ENCODE data around the gene ZCCHC8. TPM values are rescaled to one million over a fixed set of nuclear protein-coding genes. Genes with fewer than 3 reads are reported as not detected.

Gene ZCCHC8
- polyA plus RNA-seq, 1 donor (not counting 4 experiments of a cell fraction or from before 2014, with no cell fraction given), result 14.0 TPM

- H3K4me2 ChIP-seq (ENCODE audit: control insufficient read depth, extremely low read depth, insufficient read depth, low read depth, low read length), result no peak overlapping the region
- no peak overlapping the region for H3K4me3 ChIP-seq (ENCODE audit: control insufficient read depth in 2 of 3, extremely low read depth in 1 of 3, insufficient read depth in 2 of 3, low read depth in 1 of 3, low read length in 3 of 3)
- no peak overlapping the region for H2AFZ ChIP-seq (ENCODE audit: control insufficient read depth, low read length)
- no peak overlapping the region for H3K27ac ChIP-seq (ENCODE audit: control insufficient read depth, insufficient read depth, low read length)
- H3K9me1 ChIP-seq (ENCODE audit: control insufficient read depth, extremely low read depth, insufficient read depth, low read length), result no peaks in the 10 kb centered on the region
- no peak for FAIRE-seq
- dilution Hi-C loops (cut with MboI; ENCODE audit: extremely low pct_ligation_motif_present, low sequenced_read_pairs), result no loop called here
- no peak for DNase-seq (ENCODE audit: low read depth, low spot score)
- H3K9ac ChIP-seq (ENCODE audit: control insufficient read depth, extremely low read depth, insufficient read depth, low read length), result no peak overlapping the region
- TF ChIP-seq CTCF (optimal IDR thresholded peaks at IDR 0.05 in 1 of 3, IDR thresholded peaks at IDR 0.05 in 1 of 3, conservative IDR thresholded peaks at IDR 0.05 in 1 of 3; ENCODE audit: extremely low read depth in 1 of 3, insufficient read depth in 2 of 3, low read length in 3 of 3), result no peak
- TF ChIP-seq EZH2 (IDR thresholded peaks at IDR 0.05; ENCODE audit: low read length), result no peak
- peaks cover 11% of the 10 kb centered on the region for H3K4me1 ChIP-seq (ENCODE audit: control insufficient read depth, extremely low read depth, insufficient read depth, low read length)
- no peaks in the 10 kb centered on the region for H3K79me2 ChIP-seq (ENCODE audit: control insufficient read depth, insufficient read depth, low read length)
- H3K36me3 ChIP-seq (ENCODE audit: control insufficient read depth in 2 of 2, extremely low read depth in 1 of 2, insufficient read depth in 2 of 2, low read length in 2 of 2), result no peaks in the 10 kb centered on the region
- H3K27me3 ChIP-seq (ENCODE audit: control insufficient read depth, extremely low read depth, insufficient read depth, low read length), result no peaks in the 10 kb centered on the region
- no peaks in the 10 kb centered on the region for H4K20me1 ChIP-seq (ENCODE audit: control insufficient read depth, extremely low read depth, insufficient read depth, low read length)
- no peaks in the 10 kb centered on the region for H3K9me3 ChIP-seq (ENCODE audit: control insufficient read depth, low read depth, low read length)
These were observed 40.1 kb downstream of the ZCCHC8 start for GRCh38 chr12:122460641-122461040.

GRCh38 chr12:122460061-122460460 is 40.7 kb downstream of the ZCCHC8 start:
- no peak for DNase-seq (ENCODE audit: low read depth, low spot score)
- Histone ChIP-seq H3K4me2 (ENCODE audit: control insufficient read depth, extremely low read depth, insufficient read depth, low read depth, low read length) (no peak overlapping the region), H3K79me2 (ENCODE audit: control insufficient read depth, insufficient read depth, low read length) (no peaks in the 10 kb centered on the region), H2AFZ (ENCODE audit: control insufficient read depth, low read length) (no peak overlapping the region), H3K9me1 (ENCODE audit: control insufficient read depth, extremely low read depth, insufficient read depth, low read length) (no peaks in the 10 kb centered on the region), H3K9ac (ENCODE audit: control insufficient read depth, extremely low read depth, insufficient read depth, low read length) (no peak overlapping the region), H3K27ac (ENCODE audit: control insufficient read depth, insufficient read depth, low read length) (no peak overlapping the region), H3K4me1 (ENCODE audit: control insufficient read depth, extremely low read depth, insufficient read depth, low read length) (peaks cover 11% of the 10 kb centered on the region), H3K27me3 (ENCODE audit: control insufficient read depth, extremely low read depth, insufficient read depth, low read length) (no peaks in the 10 kb centered on the region), H4K20me1 (ENCODE audit: control insufficient read depth, extremely low read depth, insufficient read depth, low read length) (no peaks in the 10 kb centered on the region), H3K9me3 (ENCODE audit: control insufficient read depth, low read depth, low read length) (no peaks in the 10 kb centered on the region), H3K4me3 (ENCODE audit: control insufficient read depth in 2 of 3, extremely low read depth in 1 of 3, insufficient read depth in 2 of 3, low read depth in 1 of 3, low read length in 3 of 3) (no peak overlapping the region), H3K36me3 (ENCODE audit: control insufficient read depth in 2 of 2, extremely low read depth in 1 of 2, insufficient read depth in 2 of 2, low read length in 2 of 2) (no peaks in the 10 kb centered on the region)
- dilution Hi-C loops (cut with MboI; ENCODE audit: extremely low pct_ligation_motif_present, low sequenced_read_pairs), result no loop called here
- no peak for FAIRE-seq
- TF ChIP-seq CTCF (optimal IDR thresholded peaks at IDR 0.05 in 1 of 3, IDR thresholded peaks at IDR 0.05 in 1 of 3, conservative IDR thresholded peaks at IDR 0.05 in 1 of 3; ENCODE audit: extremely low read depth in 1 of 3, insufficient read depth in 2 of 3, low read length in 3 of 3), result no peak
- TF ChIP-seq EZH2 (IDR thresholded peaks at IDR 0.05; ENCODE audit: low read length), result no peak
